Measurements from ENCODE around the gene USP54.
A peak's percentile ranks its signal among the peaks of the same experiment; 100 is the strongest.
"Not testable (repeated sequence)": the region's sequence is repeated elsewhere in the genome, so short reads cannot be mapped to it uniquely, and the experiment has no call there.

The USP54 gene

GRCh38 chr10:73589563-73590126 lies 1.5 kb downstream of the USP54 start:
- no peak for DNase-seq (ENCODE audit: low spot score)

- DNase-seq (ENCODE audit: low spot score): no peak
Measured at GRCh38 chr10:73588656-73589055, 2.5 kb downstream of the USP54 start.

DNA sequence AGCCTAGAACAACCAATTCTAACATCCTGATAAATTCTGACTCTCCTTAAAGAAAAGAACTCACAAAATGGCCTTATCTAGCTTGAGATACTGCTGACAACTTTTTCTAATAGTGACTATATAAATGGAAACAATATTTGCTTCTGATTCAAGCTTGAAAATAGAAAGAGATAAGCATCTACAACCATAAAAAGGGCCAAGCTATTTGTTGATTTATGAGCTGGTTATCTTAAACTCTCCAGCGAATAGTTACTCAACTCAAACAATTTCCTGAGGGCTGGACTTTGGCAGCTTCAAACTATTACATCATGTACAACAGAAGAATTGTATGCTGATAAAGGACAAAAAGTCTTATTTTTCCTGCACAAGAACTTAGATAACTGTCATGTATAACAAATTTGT lies 4.6 kb downstream of the USP54 start:
- DNase-seq (ENCODE audit: low spot score): no peak

DNA sequence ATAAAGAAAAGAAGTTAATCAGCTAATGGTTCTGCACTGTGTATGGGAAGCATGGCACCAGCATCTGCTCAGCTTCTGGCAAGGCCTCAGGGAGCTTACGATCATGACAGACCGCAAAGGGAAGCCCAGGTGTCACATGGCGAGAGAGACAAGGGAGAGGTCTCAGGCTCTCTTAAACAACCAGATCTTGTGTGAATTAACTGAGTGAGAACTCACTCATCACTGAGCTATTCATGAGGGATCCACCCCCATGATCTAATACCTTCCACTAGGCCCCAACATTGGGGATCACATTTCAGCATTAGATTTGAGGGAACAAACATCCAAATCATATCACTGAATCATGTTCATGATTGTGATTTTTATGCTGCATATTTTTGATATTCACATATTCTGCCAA lies 5.8 kb downstream of the USP54 start:
- DNase-seq (ENCODE audit: low spot score): no peak

DNA sequence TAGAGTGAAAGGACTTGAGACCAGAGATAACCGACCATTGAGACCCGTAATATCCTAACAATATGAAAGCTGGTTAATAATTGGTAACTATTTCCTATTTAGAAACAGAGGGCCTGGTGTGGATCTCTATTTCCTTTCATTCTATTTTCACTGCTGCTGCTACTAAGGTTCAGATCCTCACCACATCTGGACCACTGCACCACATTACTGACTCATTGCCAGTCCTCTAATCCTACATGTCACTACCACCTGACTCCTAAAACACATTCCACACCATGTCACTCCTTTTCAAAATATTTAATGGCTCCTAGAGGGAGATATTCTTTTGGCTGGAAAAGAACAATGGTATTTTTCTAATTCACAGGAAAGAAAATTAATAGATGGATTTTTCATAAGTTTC lies 6.4 kb downstream of the USP54 start:
- no peak for DNase-seq (ENCODE audit: low spot score)

DNA sequence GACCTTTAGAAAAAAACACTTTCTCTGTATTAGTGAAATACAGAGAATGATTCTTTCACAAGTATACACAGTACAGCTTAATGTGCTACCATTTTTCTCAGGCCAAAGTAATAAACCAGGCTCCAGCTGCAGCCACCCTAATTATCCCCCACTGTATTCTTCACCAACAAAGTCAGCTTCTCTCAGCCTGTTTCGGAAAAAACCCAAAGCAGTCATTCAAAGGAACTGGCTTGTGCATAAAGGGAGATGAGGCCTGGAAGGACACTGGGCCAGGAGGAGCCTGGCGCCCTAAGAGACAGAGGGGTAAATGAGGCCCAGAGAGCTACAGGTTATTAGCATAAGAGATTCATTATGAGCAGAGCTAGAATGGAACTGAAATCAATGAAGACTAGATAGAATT lies 9.2 kb downstream of the USP54 start:
- no peak for DNase-seq (ENCODE audit: low spot score)

- not testable (repeated sequence) for DNase-seq (ENCODE audit: low spot score)
Measured at GRCh38 chr10:73578927-73579326, 12.2 kb downstream of the USP54 start.

DNA sequence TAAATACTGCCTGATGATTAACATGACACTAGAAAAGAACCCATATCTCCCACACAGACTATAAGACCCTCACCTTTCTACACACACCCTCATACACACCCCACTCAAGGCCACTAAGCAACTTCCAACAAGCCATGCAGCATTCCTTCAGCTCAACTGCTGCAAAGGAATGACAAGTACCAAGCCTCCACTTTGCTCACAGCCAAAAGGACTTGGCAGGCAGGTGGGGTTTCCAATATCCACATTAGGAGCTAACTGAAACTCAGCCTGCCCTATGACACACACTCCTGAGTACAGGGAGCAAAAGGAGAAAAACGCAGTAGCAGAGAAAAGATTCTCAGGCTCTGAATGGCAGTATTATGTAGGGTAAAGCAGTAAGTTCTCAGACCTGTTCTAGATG lies 13.4 kb downstream of the USP54 start:
- no peak for DNase-seq (ENCODE audit: low spot score)

GRCh38 chr10:73576890-73577591 lies 14.1 kb downstream of the USP54 start:
- no peak for DNase-seq (ENCODE audit: low spot score)

GRCh38 chr10:73576178-73576889 lies 14.8 kb downstream of the USP54 start:
- DNase-seq (ENCODE audit: low spot score): no peak

GRCh38 chr10:73567025-73567424 lies 24.1 kb downstream of the USP54 start:
- not testable (repeated sequence) for DNase-seq (ENCODE audit: low spot score)

- DNase-seq (ENCODE audit: low spot score): no peak
Measured at GRCh38 chr10:73561192-73561591, 29.9 kb downstream of the USP54 start.

- DNase-seq (ENCODE audit: low spot score): no peak
Measured at GRCh38 chr10:73559590-73559989, 31.6 kb downstream of the USP54 start.

DNA sequence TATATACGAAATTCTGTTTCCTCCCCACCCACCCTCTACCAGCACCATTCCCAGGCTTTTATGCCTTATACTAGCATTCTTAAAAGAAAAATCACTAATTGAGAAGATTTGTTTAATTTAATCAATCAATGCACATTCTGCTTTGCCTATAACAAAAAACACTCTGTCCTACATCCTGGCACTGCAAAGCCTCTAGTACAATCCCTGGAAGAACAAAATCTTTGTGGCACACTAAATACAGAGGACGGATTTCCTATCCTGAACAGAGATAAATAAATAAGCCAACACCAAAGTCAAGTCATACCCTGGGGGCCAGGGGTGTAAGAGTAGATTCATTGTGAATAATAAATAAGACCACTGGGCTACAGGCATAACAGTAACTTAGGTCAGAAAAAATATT lies 34.3 kb downstream of the USP54 start:
- no peak for DNase-seq (ENCODE audit: low spot score)

GRCh38 chr10:73554721-73555120 lies 36.4 kb downstream of the USP54 start:
- no peak for DNase-seq (ENCODE audit: low spot score)

- no peak for DNase-seq (ENCODE audit: low spot score)
Measured at GRCh38 chr10:73553761-73554160, 37.4 kb downstream of the USP54 start.

- no peak for DNase-seq (ENCODE audit: low spot score)
Measured at GRCh38 chr10:73552819-73553715, 38.1 kb downstream of the USP54 start.

GRCh38 chr10:73551515-73551914 lies 39.6 kb downstream of the USP54 start:
- no peak for DNase-seq (ENCODE audit: low spot score)

- no peak for DNase-seq (ENCODE audit: low spot score)
Measured at GRCh38 chr10:73545357-73545756, 45.8 kb downstream of the USP54 start.

DNA sequence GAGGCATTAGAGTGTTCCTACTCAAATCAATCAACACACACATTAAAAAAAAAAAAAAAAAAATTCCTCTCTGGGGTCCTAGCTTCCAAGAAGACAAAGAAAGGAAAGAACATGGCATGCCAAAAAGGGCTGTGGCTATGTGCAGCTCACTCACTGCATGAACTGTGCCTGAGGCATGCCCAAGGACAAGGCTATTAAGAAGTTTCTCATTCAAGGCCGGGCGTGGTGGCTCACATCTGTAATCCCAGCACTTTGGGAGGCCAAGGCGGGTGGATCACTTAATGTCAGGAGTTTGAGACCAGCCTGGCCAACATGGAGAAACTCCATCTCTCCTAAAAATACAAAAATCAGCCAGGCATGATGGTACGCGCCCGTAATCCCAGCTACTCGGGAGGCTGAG lies 53.4 kb downstream of the USP54 start:
- DNase-seq (ENCODE audit: low spot score): no peak

GRCh38 chr10:73537288-73537687 lies 53.9 kb downstream of the USP54 start:
- peak; percentile 3 for DNase-seq (ENCODE audit: low spot score)

DNA sequence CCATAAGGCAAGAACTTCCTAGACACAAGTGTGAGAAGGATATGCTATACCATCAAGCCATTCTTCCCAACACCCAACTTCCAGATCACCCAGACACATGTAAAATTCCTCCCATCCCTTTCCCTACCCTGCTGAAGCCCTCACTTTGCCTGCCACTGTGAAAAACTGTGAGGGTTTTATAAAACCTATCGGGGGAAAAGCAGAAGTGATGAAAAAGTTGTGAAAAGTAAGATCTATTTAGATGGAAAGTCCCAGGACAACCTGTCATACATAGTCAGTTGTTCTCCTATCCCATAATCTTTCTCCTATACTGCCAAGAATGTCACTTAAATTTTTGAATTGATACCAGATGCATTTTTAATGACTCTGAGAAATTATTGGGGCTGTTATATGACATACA lies 56.3 kb downstream of the USP54 start:
- no peak for DNase-seq (ENCODE audit: low spot score)
